HG03196 (cell line): ENCODE measurements around the gene KCTD6.

Experiments used
- ATAC-seq: cut with Tn5 transposase; IDR thresholded peaks from one replicate; pipeline ENCODE4 v1.9.1; 2021; ENCODE audit not compliant: unreplicated experiment

KCTD6 gene

GRCh38 chr3:58484722-58485069, 7.2 kb upstream of the KCTD6 start:
- ATAC-seq = no peak

- ATAC-seq = no peak
Observed at GRCh38 chr3:58485801-58486435, 6.0 kb upstream of the KCTD6 start.

GRCh38 chr3:58487140-58487886, 4.6 kb upstream of the KCTD6 start:
- no peak for ATAC-seq

- ATAC-seq = no peak
Observed at GRCh38 chr3:58488967-58489366, 2.9 kb upstream of the KCTD6 start.

GRCh38 chr3:58490860-58491501, 915 bp upstream of the KCTD6 start:
- ATAC-seq = no peak

- no peak for ATAC-seq
Observed at GRCh38 chr3:58492494-58492905, 604 bp downstream of the KCTD6 start.

- ATAC-seq = no peak
Observed at GRCh38 chr3:58494107-58494506, 2.2 kb downstream of the KCTD6 start.

- no peak for ATAC-seq
Observed at GRCh38 chr3:58495101-58495500, 3.2 kb downstream of the KCTD6 start.

- no peak for ATAC-seq
Observed at GRCh38 chr3:58496206-58496857, 4.4 kb downstream of the KCTD6 start.

GRCh38 chr3:58497097-58497496, 5.2 kb downstream of the KCTD6 start:
- ATAC-seq = no peak

- no peak for ATAC-seq
Observed at GRCh38 chr3:58502872-58503271, 11.0 kb downstream of the KCTD6 start.

GRCh38 chr3:58507356-58508078, 15.6 kb downstream of the KCTD6 start:
- no peak for ATAC-seq

- no peak for ATAC-seq
Observed at GRCh38 chr3:58508437-58508836, 16.5 kb downstream of the KCTD6 start.

GRCh38 chr3:58514405-58514804, 22.5 kb downstream of the KCTD6 start:
- ATAC-seq = no peak

- ATAC-seq = no peak
Observed at GRCh38 chr3:58518291-58518789, 26.4 kb downstream of the KCTD6 start.

GRCh38 chr3:58519668-58520402, 27.9 kb downstream of the KCTD6 start:
- ATAC-seq = no peak

- no peak for ATAC-seq
Observed at GRCh38 chr3:58520403-58521335, 28.8 kb downstream of the KCTD6 start.

- ATAC-seq = no peak
Observed at GRCh38 chr3:58521336-58521670, 29.4 kb downstream of the KCTD6 start.

- no peak for ATAC-seq
Observed at GRCh38 chr3:58521917-58522631, 30.2 kb downstream of the KCTD6 start.
